BJ (cell line): ENCODE measurements around the gene RPL41. TPM values are rescaled to one million over a fixed set of nuclear protein-coding genes. Genes with fewer than 3 reads are reported as not detected.

ENCODE experiments used
- CTCF ChIA-PET: fragments of 350-600 bp; formaldehyde crosslinking; extraction: SDS; loops from one replicate; lab custom pipeline; 2021; ENCODE audit warnings: antibody characterized with exemption, inconsistent platforms; lab: Yijun Ruan, JAX
- POLR2A ChIA-PET: fragments of 300-600 bp; sonication (Branson Sonifier 250); formaldehyde crosslinking; extraction: SDS; loops from one replicate; lab custom pipeline; 2021; ENCODE audit warnings: antibody characterized with exemption; lab: Charles Lee
- DNase-seq: peaks from one replicate; pipeline ENCODE4 v3.0.0-alpha.2; 2011; ENCODE audit warnings: low read depth
- H3K27me3 ChIP-seq: 2 replicates; pipeline ENCODE4 v1.6.0; 2011; ENCODE audit warnings: low read length; ENCODE audit not compliant: control insufficient read depth, insufficient read depth
- H3K36me3 ChIP-seq: 2 replicates; pipeline ENCODE4 v1.5.1; 2011; ENCODE audit warnings: low read length; ENCODE audit not compliant: control insufficient read depth, insufficient read depth
- H3K4me3 ChIP-seq: 2 replicates; pipeline ENCODE4 v1.5.1; 2011; ENCODE audit warnings: low read depth, mild to moderate bottlenecking, control low read depth, low read length
- CTCF ChIP-seq: IDR thresholded peaks from 2 replicates; pipeline ENCODE4 v1.5.1; 2011; ENCODE audit warnings: low read depth, mild to moderate bottlenecking, control low read depth, inconsistent platforms, low read length, moderate library complexity; ENCODE audit not compliant: insufficient read depth
- polyA plus RNA-seq: library from polyadenylated mRNA; depleted of rRNA; stranded (reverse); fragments of >200 nt; gene quantifications from 2 replicates; pipeline ENCODE4 v1.2.3, GENCODE V29; 2011

The RPL41 gene
- polyA plus RNA-seq, 1 experiment, result 5,645 TPM

- ChIA-PET POLR2A (no interaction called here), CTCF (interaction anchor here (1.1 to 1.2 kb wide), 2 partner anchors 10 to 51 kb away, joined by 3 to 4 read pairs; partner anchors contain the start of genes ESYT1 and SMARCC2)
- H3K27me3 ChIP-seq, result no peaks in the 10 kb centered on the region
- TF ChIP-seq CTCF, result no peak
- DNase-seq, result no peak
- H3K36me3 ChIP-seq, result peaks cover 40% of the 10 kb centered on the region
- no peak overlapping the region for H3K4me3 ChIP-seq
These were observed 21.6 kb downstream of the RPL41 start for GRCh38 chr12:56137853-56138571.

- Histone ChIP-seq H3K36me3 (peaks cover 31% of the 10 kb centered on the region), H3K27me3 (no peaks in the 10 kb centered on the region), H3K4me3 (no peak overlapping the region)
- no peak for DNase-seq
- CTCF ChIA-PET, result interaction anchor here (1.5 to 4.0 kb wide), 4 partner anchors 10 to 16 kb away, joined by 3 to 21 read pairs (median 5); partner anchors contain the start of genes ESYT1 and MYL6B
- POLR2A ChIA-PET, result no interaction called here
- TF ChIP-seq CTCF, result no peak
These were observed 25.7 kb downstream of the RPL41 start for GRCh38 chr12:56141946-56142784.

GRCh38 chr12:56143217-56143616 is 26.8 kb downstream of the RPL41 start:
- no peak for TF ChIP-seq CTCF

GRCh38 chr12:56143870-56144269 is 27.4 kb downstream of the RPL41 start:
- CTCF ChIA-PET, result interaction anchor here (0.9 to 4.0 kb wide), 4 partner anchors 16 to 46 kb away, joined by 3 to 21 read pairs (median 6); partner anchors contain the start of genes ESYT1 and SMARCC2
- POLR2A ChIA-PET, result interaction anchor here (0.6 kb wide), 1 partner anchor 24 kb away, joined by 3 read pairs; no protein-coding TSS in a partner anchor
- Histone ChIP-seq H3K27me3 (no peaks in the 10 kb centered on the region), H3K4me3 (no peak overlapping the region), H3K36me3 (peaks cover 21% of the 10 kb centered on the region)
- no peak for TF ChIP-seq CTCF
- no peak for DNase-seq

More at GRCh38 chr12:56143217-56143616, 26.8 kb downstream of the RPL41 start:
- Histone ChIP-seq H3K36me3 (peaks cover 22% of the 10 kb centered on the region), H3K27me3 (no peaks in the 10 kb centered on the region), H3K4me3 (no peak overlapping the region)
- ChIA-PET POLR2A (interaction anchor here (0.6 kb wide), 1 partner anchor 24 kb away, joined by 3 read pairs; no protein-coding TSS in a partner anchor), CTCF (interaction anchor here (1.5 to 4.0 kb wide), 5 partner anchors 9 to 46 kb away, joined by 3 to 21 read pairs (median 7); partner anchors contain the start of genes ESYT1, MYL6B and SMARCC2)
- DNase-seq, result no peak
